ENCODE data around the gene RBP3. TPM values are rescaled to one million over a fixed set of nuclear protein-coding genes. Genes with fewer than 3 reads are reported as not detected.

Gene RBP3
- total RNA-seq, 1 donor from 2014 or later, result not detected

DNA sequence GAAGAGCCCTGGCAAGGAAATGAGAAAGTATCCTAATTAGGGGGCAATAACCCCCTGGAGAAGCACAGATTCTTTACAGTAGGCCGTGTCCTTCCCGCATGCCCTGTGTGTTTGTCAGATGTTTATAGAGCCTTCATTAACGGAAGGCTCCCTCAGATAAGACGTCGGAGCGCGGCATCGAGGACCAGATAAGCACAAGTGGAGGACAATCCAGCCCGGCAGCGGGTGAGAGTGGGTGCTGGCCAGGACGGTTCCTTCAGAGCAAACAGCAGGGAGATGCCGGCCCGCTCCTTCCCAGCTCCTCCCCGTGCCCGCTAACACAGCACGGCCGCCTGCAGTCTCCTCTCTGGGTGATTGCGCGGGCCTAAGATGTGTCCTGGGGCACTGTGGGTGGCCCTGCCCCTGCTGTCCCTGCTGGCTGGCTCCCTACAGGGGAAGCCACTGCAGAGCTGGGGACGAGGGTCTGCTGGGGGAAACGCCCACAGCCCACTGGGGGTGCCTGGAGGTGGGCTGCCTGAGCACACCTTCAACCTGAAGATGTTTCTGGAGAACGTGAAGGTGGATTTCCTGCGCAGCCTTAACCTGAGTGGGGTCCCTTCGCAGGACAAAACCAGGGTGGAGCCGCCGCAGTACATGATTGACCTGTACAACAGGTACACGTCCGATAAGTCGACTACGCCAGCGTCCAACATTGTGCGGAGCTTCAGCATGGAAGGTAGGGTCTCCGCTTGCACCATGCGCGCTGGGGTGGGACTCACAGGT, 25.7 kb upstream of the RBP3 start, which contains the start of gene GDF2:
TSS of gene GDF2 (plus strand) at position 155 of the 762 bp plus-strand sequence. CDS start at position 370, 215 bp downstream.
- H3K4me1 Mint-ChIP-seq (ENCODE audit: low read depth, unreplicated experiment), result peaks cover 8% of the 10 kb centered on the region
- no peak within 1 kb of the TSS for H3K4me3 Mint-ChIP-seq (ENCODE audit: unreplicated experiment)
- no peaks in the 10 kb centered on the region for H3K36me3 Mint-ChIP-seq (ENCODE audit: unreplicated experiment)
- no peak for DNase-seq
- H3K27me3 Mint-ChIP-seq (ENCODE audit: unreplicated experiment), result peaks cover 11% of the 10 kb centered on the region
- H3K27ac Mint-ChIP-seq (ENCODE audit: unreplicated experiment), result no peak within 1 kb of the TSS
- H3K9me3 Mint-ChIP-seq (ENCODE audit: unreplicated experiment), result peaks cover 4% of the 10 kb centered on the region
- TF ChIP-seq, protein P1, sequence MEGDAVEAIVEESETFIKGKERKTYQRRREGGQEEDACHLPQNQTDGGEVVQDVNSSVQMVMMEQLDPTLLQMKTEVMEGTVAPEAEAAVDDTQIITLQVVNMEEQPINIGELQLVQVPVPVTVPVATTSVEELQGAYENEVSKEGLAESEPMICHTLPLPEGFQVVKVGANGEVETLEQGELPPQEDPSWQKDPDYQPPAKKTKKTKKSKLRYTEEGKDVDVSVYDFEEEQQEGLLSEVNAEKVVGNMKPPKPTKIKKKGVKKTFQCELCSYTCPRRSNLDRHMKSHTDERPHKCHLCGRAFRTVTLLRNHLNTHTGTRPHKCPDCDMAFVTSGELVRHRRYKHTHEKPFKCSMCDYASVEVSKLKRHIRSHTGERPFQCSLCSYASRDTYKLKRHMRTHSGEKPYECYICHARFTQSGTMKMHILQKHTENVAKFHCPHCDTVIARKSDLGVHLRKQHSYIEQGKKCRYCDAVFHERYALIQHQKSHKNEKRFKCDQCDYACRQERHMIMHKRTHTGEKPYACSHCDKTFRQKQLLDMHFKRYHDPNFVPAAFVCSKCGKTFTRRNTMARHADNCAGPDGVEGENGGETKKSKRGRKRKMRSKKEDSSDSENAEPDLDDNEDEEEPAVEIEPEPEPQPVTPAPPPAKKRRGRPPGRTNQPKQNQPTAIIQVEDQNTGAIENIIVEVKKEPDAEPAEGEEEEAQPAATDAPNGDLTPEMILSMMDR (IDR thresholded peaks at IDR 0.05; ENCODE audit: partially characterized antibody, unreplicated experiment), result no peak

DNA sequence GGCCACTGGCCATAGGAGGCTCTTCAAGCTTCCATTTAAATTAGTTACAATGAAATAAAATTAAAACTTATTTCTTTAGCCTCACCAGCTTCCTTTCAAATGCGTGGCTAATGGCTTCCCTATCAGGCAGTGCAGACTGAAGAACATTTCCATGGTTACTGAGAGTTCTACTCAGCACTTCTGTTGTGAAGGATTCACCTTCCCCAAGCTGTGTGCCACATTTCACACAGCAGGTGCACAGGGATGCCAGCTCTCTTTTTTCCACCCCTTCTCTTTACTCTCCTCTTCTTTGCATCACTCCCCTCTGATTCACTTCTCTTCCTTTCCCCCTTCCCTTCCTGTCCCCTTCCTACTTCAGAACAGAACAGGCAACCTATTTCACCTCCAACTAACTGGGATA, 25.1 kb upstream of the RBP3 start:
- Mint-ChIP-seq H3K9me3 (ENCODE audit: unreplicated experiment) (peaks cover 6% of the 10 kb centered on the region), H3K4me1 (ENCODE audit: low read depth, unreplicated experiment) (peaks cover 8% of the 10 kb centered on the region), H3K4me3 (ENCODE audit: unreplicated experiment) (no peak overlapping the region), H3K27ac (ENCODE audit: unreplicated experiment) (no peak overlapping the region), H3K27me3 (ENCODE audit: unreplicated experiment) (peaks cover 14% of the 10 kb centered on the region), H3K36me3 (ENCODE audit: unreplicated experiment) (no peaks in the 10 kb centered on the region)
- no peak for DNase-seq
- TF ChIP-seq, protein P1 (IDR thresholded peaks at IDR 0.05; ENCODE audit: partially characterized antibody, unreplicated experiment), result no peak

DNA sequence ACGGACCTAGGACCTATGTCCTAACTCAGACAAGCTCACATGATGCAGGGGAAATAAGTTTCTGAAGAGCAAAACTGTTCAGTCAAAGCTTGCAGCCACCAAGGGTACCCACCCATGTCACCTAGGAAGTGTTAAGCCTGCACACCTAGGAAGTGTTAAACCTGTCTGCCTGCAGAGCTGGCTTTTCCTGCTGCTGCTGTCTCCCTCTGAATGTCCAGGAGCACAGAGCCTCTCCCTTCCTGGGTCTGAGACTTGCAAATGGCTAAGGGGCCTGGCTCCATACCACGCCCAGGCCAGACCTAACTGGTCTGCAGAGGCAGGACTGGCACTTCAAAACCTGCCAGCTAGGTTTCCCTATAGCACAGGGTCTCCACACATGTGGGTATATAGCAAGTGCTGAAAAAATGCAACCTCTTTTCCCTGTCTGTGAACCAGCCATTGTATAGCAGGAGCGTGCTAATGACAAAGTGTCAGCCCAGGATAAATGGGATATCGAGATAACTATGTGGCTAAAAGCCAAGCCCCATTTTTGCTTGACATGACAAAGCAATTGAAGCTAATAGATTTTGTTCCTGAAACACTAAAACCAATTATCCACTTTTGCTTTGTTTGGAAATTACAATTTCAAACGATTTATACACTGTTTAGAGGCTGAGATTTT, 24.4 kb upstream of the RBP3 start:
- Mint-ChIP-seq H3K9me3 (ENCODE audit: unreplicated experiment) (peaks cover 6% of the 10 kb centered on the region), H3K4me3 (ENCODE audit: unreplicated experiment) (no peak overlapping the region), H3K27ac (ENCODE audit: unreplicated experiment) (no peak overlapping the region), H3K27me3 (ENCODE audit: unreplicated experiment) (peaks cover 17% of the 10 kb centered on the region), H3K4me1 (ENCODE audit: low read depth, unreplicated experiment) (peaks cover 8% of the 10 kb centered on the region), H3K36me3 (ENCODE audit: unreplicated experiment) (no peaks in the 10 kb centered on the region)
- TF ChIP-seq, protein P1 (IDR thresholded peaks at IDR 0.05; ENCODE audit: partially characterized antibody, unreplicated experiment), result no peak
- no peak for DNase-seq

DNA sequence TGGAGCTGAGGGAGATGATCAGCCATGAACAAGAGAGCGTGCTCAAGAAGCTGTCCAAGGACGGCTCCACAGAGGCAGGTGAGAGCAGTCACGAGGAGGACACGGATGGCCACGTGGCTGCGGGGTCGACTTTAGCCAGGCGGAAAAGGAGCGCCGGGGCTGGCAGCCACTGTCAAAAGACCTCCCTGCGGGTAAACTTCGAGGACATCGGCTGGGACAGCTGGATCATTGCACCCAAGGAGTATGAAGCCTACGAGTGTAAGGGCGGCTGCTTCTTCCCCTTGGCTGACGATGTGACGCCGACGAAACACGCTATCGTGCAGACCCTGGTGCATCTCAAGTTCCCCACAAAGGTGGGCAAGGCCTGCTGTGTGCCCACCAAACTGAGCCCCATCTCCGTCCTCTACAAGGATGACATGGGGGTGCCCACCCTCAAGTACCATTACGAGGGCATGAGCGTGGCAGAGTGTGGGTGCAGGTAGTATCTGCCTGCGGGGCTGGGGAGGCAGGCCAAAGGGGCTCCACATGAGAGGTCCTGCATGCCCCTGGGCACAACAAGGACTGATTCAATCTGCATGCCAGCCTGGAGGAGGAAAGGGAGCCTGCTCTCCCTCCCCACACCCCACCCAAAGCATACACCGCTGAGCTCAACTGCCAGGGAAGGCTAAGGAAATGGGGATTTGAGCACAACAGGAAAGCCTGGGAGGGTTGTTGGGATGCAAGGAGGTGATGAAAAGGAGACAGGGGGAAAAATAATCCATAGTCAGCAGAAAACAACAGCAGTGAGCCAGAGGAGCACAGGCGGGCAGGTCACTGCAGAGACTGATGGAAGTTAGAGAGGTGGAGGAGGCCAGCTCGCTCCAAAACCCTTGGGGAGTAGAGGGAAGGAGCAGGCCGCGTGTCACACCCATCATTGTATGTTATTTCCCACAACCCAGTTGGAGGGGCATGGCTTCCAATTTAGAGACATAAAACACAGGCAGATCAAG, 22.6 kb upstream of the RBP3 start:
- no peaks in the 10 kb centered on the region for H3K36me3 Mint-ChIP-seq (ENCODE audit: unreplicated experiment)
- H3K27ac Mint-ChIP-seq (ENCODE audit: unreplicated experiment), result no peak overlapping the region
- TF ChIP-seq, protein P1 (IDR thresholded peaks at IDR 0.05; ENCODE audit: partially characterized antibody, unreplicated experiment), result no peak
- H3K4me3 Mint-ChIP-seq (ENCODE audit: unreplicated experiment), result no peak overlapping the region
- peaks cover 17% of the 10 kb centered on the region for H3K27me3 Mint-ChIP-seq (ENCODE audit: unreplicated experiment)
- peaks cover 8% of the 10 kb centered on the region for H3K4me1 Mint-ChIP-seq (ENCODE audit: low read depth, unreplicated experiment)
- peaks cover 6% of the 10 kb centered on the region for H3K9me3 Mint-ChIP-seq (ENCODE audit: unreplicated experiment)
- DNase-seq, result no peak

Data from glutamatergic neuron (in vitro differentiated cells).